Esophagus muscularis mucosa (tissue), 3 donors: ENCODE data around the gene SEC23A.

Experiments
- POLR2AphosphoS5 ChIP-seq, 2 donors: sonication (generic); formaldehyde crosslinking; IDR thresholded peaks; one replicate each; pipeline ENCODE4 v1.6.1; 2017; ENCODE audit warnings: antibody characterized with exemption in 2 of 2
- TF ChIP-seq, protein P1 (sequence below), 3 experiments: fragments of 200-600 bp in 2 of 3; fragments of 450-650 bp in 1 of 3; sonication (generic) in 2 of 3; IDR thresholded peaks; one replicate each; pipeline ENCODE4 v1.5.1; 2017 to 2019; ENCODE audit warnings: antibody characterized with exemption in 3 of 3, mild to moderate bottlenecking in 2 of 3, moderate library complexity in 1 of 3

- TF ChIP-seq, protein P1, sequence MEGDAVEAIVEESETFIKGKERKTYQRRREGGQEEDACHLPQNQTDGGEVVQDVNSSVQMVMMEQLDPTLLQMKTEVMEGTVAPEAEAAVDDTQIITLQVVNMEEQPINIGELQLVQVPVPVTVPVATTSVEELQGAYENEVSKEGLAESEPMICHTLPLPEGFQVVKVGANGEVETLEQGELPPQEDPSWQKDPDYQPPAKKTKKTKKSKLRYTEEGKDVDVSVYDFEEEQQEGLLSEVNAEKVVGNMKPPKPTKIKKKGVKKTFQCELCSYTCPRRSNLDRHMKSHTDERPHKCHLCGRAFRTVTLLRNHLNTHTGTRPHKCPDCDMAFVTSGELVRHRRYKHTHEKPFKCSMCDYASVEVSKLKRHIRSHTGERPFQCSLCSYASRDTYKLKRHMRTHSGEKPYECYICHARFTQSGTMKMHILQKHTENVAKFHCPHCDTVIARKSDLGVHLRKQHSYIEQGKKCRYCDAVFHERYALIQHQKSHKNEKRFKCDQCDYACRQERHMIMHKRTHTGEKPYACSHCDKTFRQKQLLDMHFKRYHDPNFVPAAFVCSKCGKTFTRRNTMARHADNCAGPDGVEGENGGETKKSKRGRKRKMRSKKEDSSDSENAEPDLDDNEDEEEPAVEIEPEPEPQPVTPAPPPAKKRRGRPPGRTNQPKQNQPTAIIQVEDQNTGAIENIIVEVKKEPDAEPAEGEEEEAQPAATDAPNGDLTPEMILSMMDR (IDR thresholded peaks at IDR 0.05): no peak
- TF ChIP-seq POLR2AphosphoS5 (IDR thresholded peaks at IDR 0.05): no peak
Measured at GRCh38 chr14:39025810-39026627, 77.0 kb downstream of the SEC23A start.
